ENCODE results near the gene TSEN54.

- TF ChIP-seq EZH2 (optimal IDR thresholded peaks at IDR 0.05; ENCODE audit: low read depth, low read length) (no peak), EZH2phosphoT487 (IDR thresholded peaks at IDR 0.05; ENCODE audit: low read length) (no peak)
Measured at GRCh38 chr17:75468291-75468754, 48.0 kb upstream of the TSEN54 start.

Data from MM.1S (cell line).